PC-9 (cell line): ENCODE data around the gene CRISPLD2. TPM values are rescaled to one million over a fixed set of nuclear protein-coding genes. Genes with fewer than 3 reads are reported as not detected.

Experiments used
- BruUV-seq: library from RNA; stranded (reverse); fragments of 400-500 nt; replicated peaks from 2 replicates; lab custom pipeline; 2021; lab: Mats Ljungman, UMichigan
- CTCF ChIA-PET: fragments of 300-600 bp; sonication (Branson Sonifier 250); formaldehyde crosslinking; loops from one replicate; lab custom pipeline; 2022; ENCODE audit warnings: antibody characterized with exemption; lab: Charles Lee
- POLR2A ChIA-PET: fragments of 300-600 bp; sonication (Branson Sonifier 250); formaldehyde crosslinking; loops from one replicate; lab custom pipeline; 2022; ENCODE audit warnings: antibody characterized with exemption; ENCODE audit not compliant: unreplicated experiment; lab: Charles Lee
- DNase-seq, 2 experiments: peaks; one replicate each; pipeline versions ENCODE4 v3.0.0 to v3.0.0-alpha.2; 2015 to 2022; ENCODE audit warnings: mixed read lengths in 1 of 2
- H2AFZ ChIP-seq: fragments of 200-600 bp; sonication (generic); 2 replicates; pipeline ENCODE4 v1.8.1; 2017; ENCODE audit warnings: antibody characterized with exemption
- H3F3A ChIP-seq: fragments of 200-600 bp; sonication (generic); 2 replicates; pipeline ENCODE4 v1.8.1; 2017; ENCODE audit warnings: antibody characterized with exemption, mild to moderate bottlenecking, low read depth; ENCODE audit not compliant: insufficient read depth
- H3K27ac ChIP-seq: fragments of 200-600 bp; sonication (generic); 2 replicates; pipeline ENCODE4 v1.6.1; 2016; ENCODE audit warnings: mixed run types
- H3K27me3 ChIP-seq: fragments of 200-600 bp; sonication (generic); 2 replicates; pipeline ENCODE4 v1.6.1; 2016; ENCODE audit warnings: low read depth, mixed run types; ENCODE audit not compliant: insufficient read depth
- H3K36me3 ChIP-seq: fragments of 200-600 bp; sonication (generic); 2 replicates; pipeline ENCODE4 v1.6.1; 2016; ENCODE audit warnings: low read depth, mixed run types
- H3K4me1 ChIP-seq: fragments of 200-600 bp; sonication (generic); replicated peaks from 2 replicates; pipeline ENCODE4 v1.6.1; 2016; ENCODE audit warnings: mixed run types; ENCODE audit not compliant: insufficient read depth
- H3K4me2 ChIP-seq: fragments of 200-600 bp; sonication (generic); 2 replicates; pipeline ENCODE4 v1.6.1; 2017; ENCODE audit warnings: mixed run types
- H3K4me3 ChIP-seq: fragments of 200-600 bp; sonication (generic); 2 replicates; pipeline ENCODE4 v1.6.1; 2016; ENCODE audit warnings: mixed run types
- H3K79me2 ChIP-seq: fragments of 200-600 bp; sonication (generic); 2 replicates; pipeline ENCODE4 v1.6.1; 2017; ENCODE audit warnings: low read depth, mixed run types
- H3K9me2 ChIP-seq: fragments of 200-600 bp; sonication (generic); 2 replicates; pipeline ENCODE4 v1.8.1; 2017; ENCODE audit warnings: mild to moderate bottlenecking; ENCODE audit not compliant: insufficient read depth
- H3K9me3 ChIP-seq: fragments of 200-600 bp; sonication (generic); 2 replicates; pipeline ENCODE4 v1.8.1; 2016; ENCODE audit warnings: low read depth; ENCODE audit not compliant: insufficient read depth
- H4K20me1 ChIP-seq: fragments of 200-600 bp; sonication (generic); 2 replicates; pipeline ENCODE4 v1.8.1; 2017; ENCODE audit not compliant: insufficient read depth
- EZH2 ChIP-seq: fragments of 200-600 bp; sonication (generic); IDR thresholded peaks from 2 replicates; pipeline ENCODE4 v1.8.0; 2017; ENCODE audit warnings: antibody characterized with exemption, low read depth
- intact Hi-C: fragments of 100-400 bp; cut with micrococcal nuclease; formaldehyde crosslinking; loops from one replicate; pipeline ENCODE4 v1.10.0; 2022; ENCODE audit not compliant: unreplicated experiment
- total RNA-seq: library from RNA; stranded (reverse); gene quantifications from 2 replicates; pipeline ENCODE4 v1.2.3, GENCODE V29; 2021
- TF ChIP-seq, protein P1 (sequence below): fragments of 200-600 bp; sonication (generic); conservative IDR thresholded peaks from 2 replicates; pipeline ENCODE4 v1.6.1; 2017; ENCODE audit warnings: mixed run types, antibody characterized with exemption, mild to moderate bottlenecking, moderate library complexity

Gene CRISPLD2
- total RNA-seq, 1 experiment from 2014 or later = 18.6 TPM

DNA sequence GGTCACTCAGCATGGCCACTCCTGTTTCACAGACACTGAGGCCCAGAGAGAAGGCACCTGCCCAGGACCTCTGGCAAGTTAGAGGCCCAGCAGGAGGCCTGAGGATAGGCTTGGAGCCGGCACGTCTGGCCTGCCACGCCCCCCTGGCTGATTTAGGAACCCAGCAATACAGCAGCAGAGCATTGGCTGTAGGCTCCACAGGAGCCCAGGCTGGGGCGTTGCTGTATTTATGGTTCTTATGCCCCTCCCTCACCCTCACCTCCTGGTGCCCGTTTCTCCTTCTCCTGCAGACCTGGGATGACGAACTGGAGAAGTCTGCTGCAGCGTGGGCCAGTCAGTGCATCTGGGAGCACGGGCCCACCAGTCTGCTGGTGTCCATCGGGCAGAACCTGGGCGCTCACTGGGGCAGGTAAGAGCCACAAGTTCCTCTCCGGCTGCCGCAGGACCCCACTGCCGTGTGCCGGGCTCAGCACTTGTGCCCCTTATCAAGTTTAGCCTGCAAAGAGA lies 25.8 kb downstream of the CRISPLD2 start:
- Histone ChIP-seq H3K4me1 (peaks cover 25% of the 10 kb centered on the region), H3K4me3 (no peak overlapping the region), H4K20me1 (no peaks in the 10 kb centered on the region), H3K9me3 (no peaks in the 10 kb centered on the region), H2AFZ (no peak overlapping the region), H3K27ac (no peak overlapping the region), H3F3A (peaks cover 27% of the 10 kb centered on the region), H3K27me3 (no peaks in the 10 kb centered on the region), H3K79me2 (no peaks in the 10 kb centered on the region), H3K36me3 (no peaks in the 10 kb centered on the region), H3K9me2 (no peaks in the 10 kb centered on the region), H3K4me2 (no peak overlapping the region)
- DNase-seq = no peak
- intact Hi-C loops = no loop called here
- ChIA-PET POLR2A (no interaction called here), CTCF (no interaction called here)
- TF ChIP-seq, protein P1, sequence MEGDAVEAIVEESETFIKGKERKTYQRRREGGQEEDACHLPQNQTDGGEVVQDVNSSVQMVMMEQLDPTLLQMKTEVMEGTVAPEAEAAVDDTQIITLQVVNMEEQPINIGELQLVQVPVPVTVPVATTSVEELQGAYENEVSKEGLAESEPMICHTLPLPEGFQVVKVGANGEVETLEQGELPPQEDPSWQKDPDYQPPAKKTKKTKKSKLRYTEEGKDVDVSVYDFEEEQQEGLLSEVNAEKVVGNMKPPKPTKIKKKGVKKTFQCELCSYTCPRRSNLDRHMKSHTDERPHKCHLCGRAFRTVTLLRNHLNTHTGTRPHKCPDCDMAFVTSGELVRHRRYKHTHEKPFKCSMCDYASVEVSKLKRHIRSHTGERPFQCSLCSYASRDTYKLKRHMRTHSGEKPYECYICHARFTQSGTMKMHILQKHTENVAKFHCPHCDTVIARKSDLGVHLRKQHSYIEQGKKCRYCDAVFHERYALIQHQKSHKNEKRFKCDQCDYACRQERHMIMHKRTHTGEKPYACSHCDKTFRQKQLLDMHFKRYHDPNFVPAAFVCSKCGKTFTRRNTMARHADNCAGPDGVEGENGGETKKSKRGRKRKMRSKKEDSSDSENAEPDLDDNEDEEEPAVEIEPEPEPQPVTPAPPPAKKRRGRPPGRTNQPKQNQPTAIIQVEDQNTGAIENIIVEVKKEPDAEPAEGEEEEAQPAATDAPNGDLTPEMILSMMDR = no peak
- TF ChIP-seq EZH2 = no peak
- no TSS peak for BruUV-seq

DNA sequence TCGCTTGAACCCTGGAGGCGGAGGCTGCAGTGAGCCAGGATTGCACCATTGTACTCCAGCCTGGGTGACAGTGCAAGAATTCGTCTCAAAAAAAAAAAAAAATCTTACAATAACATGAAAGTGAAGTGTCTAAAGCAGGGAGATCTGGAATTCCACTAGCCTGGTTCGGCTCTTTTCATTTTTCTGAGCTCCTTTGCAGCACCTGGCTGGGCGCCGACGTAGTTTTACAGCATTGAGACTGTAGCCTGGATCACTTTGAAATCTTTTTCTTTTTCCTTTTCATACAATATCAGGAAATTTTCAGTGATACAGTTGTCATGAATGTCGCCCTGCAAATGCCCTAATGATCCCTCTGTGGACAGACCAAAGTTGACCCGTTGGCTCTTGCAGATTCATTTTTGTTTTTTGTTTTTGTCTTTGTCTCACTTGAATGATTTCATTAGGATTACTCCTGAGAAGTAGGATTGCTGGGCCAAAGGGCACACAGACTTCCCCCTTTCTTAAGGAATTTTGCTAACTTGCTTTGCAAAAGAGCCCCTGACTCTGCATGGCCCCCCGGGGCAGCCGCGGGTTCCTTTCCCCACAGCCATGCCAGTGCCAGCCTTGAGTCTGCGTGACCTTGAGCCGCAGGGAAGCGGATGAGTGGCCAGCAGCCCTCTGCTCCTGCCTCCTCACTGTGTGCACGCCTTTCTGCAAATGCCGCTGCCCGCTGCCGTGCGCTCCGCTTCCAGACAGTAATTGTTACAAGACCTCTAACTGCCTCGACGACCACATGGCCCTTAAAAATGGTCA lies 28.0 kb downstream of the CRISPLD2 start:
- Histone ChIP-seq H3K4me3 (no peak overlapping the region), H3F3A (peaks cover 27% of the 10 kb centered on the region), H3K9me3 (no peaks in the 10 kb centered on the region), H3K79me2 (no peaks in the 10 kb centered on the region), H3K4me2 (no peak overlapping the region), H3K36me3 (no peaks in the 10 kb centered on the region), H3K27me3 (no peaks in the 10 kb centered on the region), H2AFZ (no peak overlapping the region), H3K27ac (no peak overlapping the region), H3K9me2 (no peaks in the 10 kb centered on the region), H4K20me1 (no peaks in the 10 kb centered on the region), H3K4me1 (peaks cover 27% of the 10 kb centered on the region)
- no TSS peak for BruUV-seq
- intact Hi-C loops = no loop called here
- ChIA-PET POLR2A (no interaction called here), CTCF (no interaction called here)
- DNase-seq = no peak
- TF ChIP-seq, protein P1 = no peak
- no peak for TF ChIP-seq EZH2

DNA sequence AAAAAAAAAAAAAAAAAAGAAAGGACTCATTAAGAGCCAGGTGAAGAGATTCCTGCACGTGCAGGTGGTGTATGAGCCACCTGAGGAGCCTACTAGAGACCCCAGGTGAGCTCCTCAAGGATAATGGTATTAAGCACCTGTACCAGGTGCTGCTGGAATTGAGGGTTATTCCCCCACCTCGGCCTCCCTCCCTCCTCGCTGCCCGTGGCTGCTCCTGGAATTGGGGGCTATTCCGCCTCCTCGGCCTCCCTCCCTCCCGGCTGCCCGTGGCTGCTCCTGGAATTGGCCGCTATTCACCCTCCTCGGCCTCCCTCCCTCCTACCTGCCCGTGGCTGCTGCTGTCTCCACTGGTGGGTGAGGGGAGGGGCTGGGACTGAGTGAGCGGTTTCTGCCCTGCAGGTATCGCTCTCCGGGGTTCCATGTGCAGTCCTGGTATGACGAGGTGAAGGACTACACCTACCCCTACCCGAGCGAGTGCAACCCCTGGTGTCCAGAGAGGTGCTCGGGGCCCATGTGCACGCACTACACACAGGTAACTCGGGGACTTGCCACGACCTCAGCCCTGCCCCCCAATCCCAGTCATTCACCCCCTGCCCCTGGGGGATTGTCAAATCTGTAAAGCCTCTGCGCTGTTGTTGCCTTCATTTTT lies 29.3 kb downstream of the CRISPLD2 start:
- intact Hi-C loops = no loop called here
- H3K27ac ChIP-seq = no peak overlapping the region

More for the DNA sequence above, 29.3 kb downstream of the CRISPLD2 start:
- no peak for DNase-seq
- Histone ChIP-seq H3K4me3 (no peak overlapping the region), H3K79me2 (no peaks in the 10 kb centered on the region), H2AFZ (no peak overlapping the region), H3K9me3 (no peaks in the 10 kb centered on the region), H3K36me3 (no peaks in the 10 kb centered on the region), H3K27me3 (no peaks in the 10 kb centered on the region), H3F3A (peaks cover 21% of the 10 kb centered on the region), H3K4me2 (no peak overlapping the region), H3K9me2 (no peaks in the 10 kb centered on the region), H3K4me1 (peaks cover 24% of the 10 kb centered on the region), H4K20me1 (no peaks in the 10 kb centered on the region)
- ChIA-PET POLR2A (no interaction called here), CTCF (no interaction called here)
- TF ChIP-seq, protein P1 = no peak
- no peak for TF ChIP-seq EZH2
- BruUV-seq = no TSS peak
